Epithelial cell of proximal tubule (primary cell): ENCODE measurements around the gene SH3TC1. TPM values are rescaled to one million over a fixed set of nuclear protein-coding genes. Genes with fewer than 3 reads are reported as not detected.

Source experiments
- DNase-seq: peaks from one replicate; pipeline ENCODE4 v3.0.0-alpha.2; 2011; ENCODE audit warnings: low read depth
- H3K4me3 ChIP-seq: 2 replicates; pipeline ENCODE4 v1.5.1; 2011; ENCODE audit warnings: low read depth, mild to moderate bottlenecking, low read length
- CTCF ChIP-seq: conservative IDR thresholded peaks from 2 replicates; pipeline ENCODE4 v1.5.1; 2012; ENCODE audit warnings: low read depth, mild to moderate bottlenecking, low read length
- total RNA-seq: library from RNA; depleted of rRNA; stranded (reverse); fragments of >200 nt; gene quantifications from 2 replicates; pipeline ENCODE4 v1.2.3, GENCODE V29; 2015

Gene SH3TC1
- total RNA-seq, 1 donor from 2014 or later: 8.6 TPM

DNA sequence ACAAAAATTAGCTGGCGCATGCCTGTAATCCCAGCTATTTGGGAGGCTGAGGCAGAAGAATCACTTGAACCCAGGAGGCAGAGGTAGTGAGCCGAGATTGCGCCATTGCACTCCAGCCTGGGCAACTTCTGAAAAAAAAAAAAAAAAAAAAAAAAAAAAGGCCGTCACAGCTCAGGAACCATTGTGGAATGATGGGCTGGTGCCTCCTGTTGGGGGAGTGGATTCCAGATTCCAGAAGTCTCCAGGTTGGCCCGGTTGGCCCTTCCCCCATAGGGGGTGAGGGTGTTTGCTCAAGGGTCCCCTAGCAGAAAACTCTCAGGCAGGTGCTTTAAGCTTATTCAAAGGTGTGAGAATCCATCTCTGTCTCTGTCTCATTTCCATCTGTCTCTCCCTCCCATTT lies 11.5 kb downstream of the SH3TC1 start:
- no peak for DNase-seq
- TF ChIP-seq CTCF: no peak
- H3K4me3 ChIP-seq: no peak overlapping the region

DNA sequence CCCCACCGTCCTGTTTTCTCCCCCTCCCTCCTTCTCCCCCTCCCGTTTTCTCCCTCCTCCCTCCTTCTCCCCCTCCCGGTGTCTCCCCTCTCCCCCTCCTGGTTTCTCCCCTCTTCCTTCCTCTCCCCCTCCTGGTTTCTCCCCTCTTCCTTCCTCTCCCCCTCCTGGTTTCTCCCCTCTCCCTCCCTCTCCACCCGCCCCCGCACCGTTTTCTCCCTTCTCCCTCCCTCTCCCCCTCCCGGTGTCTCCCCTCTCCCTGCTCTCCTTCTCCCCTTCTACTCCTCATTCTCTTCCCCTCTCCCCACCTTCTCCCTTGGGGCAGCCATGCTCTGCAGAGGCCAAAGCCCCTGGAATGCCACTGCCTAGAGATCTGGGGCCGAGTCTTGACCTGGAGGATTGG lies 12.2 kb downstream of the SH3TC1 start:
- TF ChIP-seq CTCF: no peak
- no peak overlapping the region for H3K4me3 ChIP-seq
- DNase-seq: no peak

DNA sequence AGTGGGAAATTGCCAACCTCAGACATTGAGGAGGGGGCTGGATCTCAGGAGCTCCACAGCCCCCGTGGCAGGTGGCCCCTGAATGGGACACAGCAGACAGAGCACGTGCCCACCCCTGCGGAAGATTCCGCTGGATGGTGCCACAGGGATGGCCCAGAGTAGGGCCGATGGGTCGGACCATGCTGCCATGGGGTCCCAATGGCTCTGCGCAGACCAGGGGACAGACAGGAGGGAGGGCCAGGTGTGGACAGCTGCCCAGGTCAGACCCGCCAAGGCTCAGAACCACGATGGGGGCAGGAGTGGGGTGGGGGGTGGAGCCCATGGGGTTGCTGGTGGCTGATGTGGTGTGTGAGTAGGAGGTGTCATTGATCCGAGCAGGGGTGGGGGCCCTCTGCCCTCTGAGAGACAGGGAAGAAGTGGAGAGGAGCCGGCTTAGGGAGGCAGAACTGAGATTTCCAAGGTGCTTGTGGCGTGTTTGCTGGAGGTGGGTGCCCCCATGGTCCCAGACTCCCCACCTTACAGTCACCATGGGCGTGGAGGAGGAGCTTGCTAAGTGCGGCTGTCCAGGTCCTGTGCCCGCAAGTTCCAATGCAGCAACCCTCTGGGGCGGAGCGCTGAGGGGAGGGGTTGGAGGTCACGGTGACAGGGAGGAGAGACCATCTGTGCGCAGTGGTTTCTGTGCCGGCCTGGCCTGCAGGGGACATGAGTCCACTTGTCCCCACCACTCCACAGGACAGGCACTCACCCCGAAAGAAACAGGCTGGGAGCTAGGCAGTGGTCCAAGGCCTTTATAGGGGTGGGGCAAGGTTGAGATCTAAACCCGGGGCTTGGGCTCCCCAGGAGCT lies 12.9 kb downstream of the SH3TC1 start:
- TF ChIP-seq CTCF: no peak
- DNase-seq: no peak
- H3K4me3 ChIP-seq: no peak overlapping the region

DNA sequence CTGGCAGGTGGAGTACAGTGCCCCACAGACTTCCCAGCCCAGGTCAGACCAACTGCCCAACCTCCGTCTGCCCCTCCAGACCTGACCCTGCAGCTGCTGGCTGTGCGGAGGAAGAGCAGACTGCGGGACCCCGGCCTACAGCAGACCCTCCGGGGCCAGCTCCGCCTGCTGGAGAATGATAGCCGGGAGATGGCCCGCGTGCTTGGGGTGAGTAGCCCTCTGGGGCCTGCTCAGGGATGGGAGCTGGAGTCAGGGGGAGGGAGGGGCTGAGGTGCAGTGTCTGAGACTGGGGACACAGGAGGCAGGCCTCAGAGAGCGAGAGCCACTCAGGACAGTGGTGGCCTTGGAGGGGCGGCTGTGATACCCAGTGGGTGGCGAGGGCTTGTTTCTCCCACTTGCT lies 13.5 kb downstream of the SH3TC1 start:
- H3K4me3 ChIP-seq: no peak overlapping the region
- DNase-seq: no peak
- TF ChIP-seq CTCF: no peak

DNA sequence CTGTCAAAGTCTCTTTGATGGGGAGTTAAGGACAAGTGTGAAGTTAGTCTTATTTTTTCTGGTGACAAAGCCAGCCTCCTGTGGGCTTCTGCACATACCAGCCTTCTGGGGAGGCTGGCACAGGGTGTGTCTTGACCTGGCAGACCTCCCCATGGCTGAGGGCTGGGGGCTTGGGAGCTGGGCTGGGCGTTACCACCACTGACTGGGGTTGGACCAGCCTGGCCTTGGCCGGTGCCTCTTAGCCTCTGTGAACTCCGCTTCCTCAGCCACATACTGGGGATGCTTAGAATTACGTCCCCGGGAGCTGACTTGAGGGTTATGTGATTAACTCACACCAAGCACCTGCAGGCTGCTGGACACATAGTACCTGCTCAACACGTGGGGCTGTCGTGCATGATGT lies 14.0 kb downstream of the SH3TC1 start:
- no peak overlapping the region for H3K4me3 ChIP-seq
- no peak for DNase-seq
- no peak for TF ChIP-seq CTCF

DNA sequence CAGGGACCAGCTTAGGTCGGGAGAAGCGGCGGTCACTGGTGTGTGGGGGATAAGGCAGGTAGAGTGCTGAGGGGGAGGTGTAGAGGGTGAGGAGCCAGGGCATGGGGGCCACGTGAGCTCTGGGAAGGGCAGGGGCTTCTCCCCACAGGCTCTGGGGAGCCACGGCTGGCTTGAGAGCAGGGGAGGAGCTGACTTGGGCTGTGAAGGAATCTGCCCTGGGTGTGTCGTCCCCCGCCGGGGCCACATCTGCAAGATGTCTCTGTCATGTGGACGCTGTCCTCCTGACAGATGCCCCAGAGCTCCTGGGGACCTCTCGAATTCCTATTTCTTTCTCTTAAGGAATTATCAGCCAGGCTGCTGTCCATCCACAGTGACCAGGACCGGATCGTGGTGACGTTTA lies 15.0 kb downstream of the SH3TC1 start:
- DNase-seq: no peak
- H3K4me3 ChIP-seq: no peak overlapping the region
- TF ChIP-seq CTCF: no peak

GRCh38 chr4:8215001-8215427 lies 15.9 kb downstream of the SH3TC1 start:
- H3K4me3 ChIP-seq: no peak overlapping the region
- TF ChIP-seq CTCF: no peak
- DNase-seq: peak; percentile 69
